Measurements from ENCODE around the gene SLC39A2.
"Not testable (repeated sequence)": the region's sequence is repeated elsewhere in the genome, so short reads cannot be mapped to it uniquely, and the experiment has no call there.

Gene SLC39A2

GRCh38 chr14:21001218-21001617, 2.1 kb downstream of the SLC39A2 start:
- TF ChIP-seq, protein P1, sequence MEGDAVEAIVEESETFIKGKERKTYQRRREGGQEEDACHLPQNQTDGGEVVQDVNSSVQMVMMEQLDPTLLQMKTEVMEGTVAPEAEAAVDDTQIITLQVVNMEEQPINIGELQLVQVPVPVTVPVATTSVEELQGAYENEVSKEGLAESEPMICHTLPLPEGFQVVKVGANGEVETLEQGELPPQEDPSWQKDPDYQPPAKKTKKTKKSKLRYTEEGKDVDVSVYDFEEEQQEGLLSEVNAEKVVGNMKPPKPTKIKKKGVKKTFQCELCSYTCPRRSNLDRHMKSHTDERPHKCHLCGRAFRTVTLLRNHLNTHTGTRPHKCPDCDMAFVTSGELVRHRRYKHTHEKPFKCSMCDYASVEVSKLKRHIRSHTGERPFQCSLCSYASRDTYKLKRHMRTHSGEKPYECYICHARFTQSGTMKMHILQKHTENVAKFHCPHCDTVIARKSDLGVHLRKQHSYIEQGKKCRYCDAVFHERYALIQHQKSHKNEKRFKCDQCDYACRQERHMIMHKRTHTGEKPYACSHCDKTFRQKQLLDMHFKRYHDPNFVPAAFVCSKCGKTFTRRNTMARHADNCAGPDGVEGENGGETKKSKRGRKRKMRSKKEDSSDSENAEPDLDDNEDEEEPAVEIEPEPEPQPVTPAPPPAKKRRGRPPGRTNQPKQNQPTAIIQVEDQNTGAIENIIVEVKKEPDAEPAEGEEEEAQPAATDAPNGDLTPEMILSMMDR (IDR thresholded peaks at IDR 0.05; ENCODE audit: insufficient read depth, low read length, poor library complexity, severe bottlenecking): no peak
- TF ChIP-seq EZH2phosphoT487 (conservative IDR thresholded peaks at IDR 0.05; ENCODE audit: low read length): no peak
- H3K36me3 ChIP-seq (ENCODE audit: low read length): no peaks in the 10 kb centered on the region
- no peak overlapping the region for H3K4me3 ChIP-seq (ENCODE audit: insufficient read depth, low read length, poor library complexity, severe bottlenecking)
- H3K27ac ChIP-seq (ENCODE audit: low read depth, low read length): no peak overlapping the region
- no peak overlapping the region for H3K9ac ChIP-seq (ENCODE audit: low read length)
- no peaks in the 10 kb centered on the region for H3K9me3 ChIP-seq (ENCODE audit: insufficient read depth, low read length)
- no peaks in the 10 kb centered on the region for H3K9me2 ChIP-seq (replicated peaks; ENCODE audit: insufficient read depth, low read length)
- H4K20me1 ChIP-seq (ENCODE audit: low read depth, low read length): no peaks in the 10 kb centered on the region
- no peak overlapping the region for H3K4me2 ChIP-seq (ENCODE audit: low read depth, low read length, poor library complexity, severe bottlenecking)
- H3K27me3 ChIP-seq (ENCODE audit: low read length): no peaks in the 10 kb centered on the region
- H2AFZ ChIP-seq (ENCODE audit: low read depth, low read length, severe bottlenecking): no peak overlapping the region
- no peaks in the 10 kb centered on the region for H3K79me2 ChIP-seq (ENCODE audit: insufficient read depth, low read length)
- H3F3A ChIP-seq (ENCODE audit: insufficient read depth): no peaks in the 10 kb centered on the region

GRCh38 chr14:21003788-21004346, 4.8 kb downstream of the SLC39A2 start:
- no peaks in the 10 kb centered on the region for H3K79me2 ChIP-seq (ENCODE audit: insufficient read depth, low read length)
- H4K20me1 ChIP-seq (ENCODE audit: low read depth, low read length): no peaks in the 10 kb centered on the region
- TF ChIP-seq, protein P1 (IDR thresholded peaks at IDR 0.05; ENCODE audit: insufficient read depth, low read length, poor library complexity, severe bottlenecking): no peak
- no peak for TF ChIP-seq EZH2phosphoT487 (conservative IDR thresholded peaks at IDR 0.05; ENCODE audit: low read length)
- H3K4me2 ChIP-seq (ENCODE audit: low read depth, low read length, poor library complexity, severe bottlenecking): no peak overlapping the region
- no peak overlapping the region for H3K27ac ChIP-seq (ENCODE audit: low read depth, low read length)
- no peaks in the 10 kb centered on the region for H3K36me3 ChIP-seq (ENCODE audit: low read length)
- H3K27me3 ChIP-seq (ENCODE audit: low read length): no peaks in the 10 kb centered on the region
- H2AFZ ChIP-seq (ENCODE audit: low read depth, low read length, severe bottlenecking): no peak overlapping the region
- no peaks in the 10 kb centered on the region for H3F3A ChIP-seq (ENCODE audit: insufficient read depth)
- no peak overlapping the region for H3K4me3 ChIP-seq (ENCODE audit: insufficient read depth, low read length, poor library complexity, severe bottlenecking)
- no peaks in the 10 kb centered on the region for H3K9me3 ChIP-seq (ENCODE audit: insufficient read depth, low read length)
- no peak overlapping the region for H3K9ac ChIP-seq (ENCODE audit: low read length)
- no peaks in the 10 kb centered on the region for H3K9me2 ChIP-seq (replicated peaks; ENCODE audit: insufficient read depth, low read length)

DNA sequence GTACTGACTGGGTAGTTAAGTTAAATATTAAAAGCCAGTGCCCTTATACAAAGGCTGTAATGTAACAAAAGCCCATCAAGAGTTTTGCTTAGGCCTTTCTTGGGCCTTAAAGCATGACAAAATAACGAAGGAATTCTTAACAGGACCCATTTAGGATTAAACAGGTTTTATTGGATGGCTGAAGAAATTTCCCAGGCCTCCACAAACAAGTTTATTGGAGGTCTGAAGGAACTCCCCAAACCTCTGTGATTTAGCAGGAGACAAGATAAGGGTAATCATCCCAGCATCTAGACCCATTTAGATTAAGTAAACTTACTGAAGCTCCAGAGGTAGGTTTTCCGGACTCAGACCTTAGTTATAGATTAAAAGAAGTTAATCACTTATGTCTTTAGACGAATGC, 10.6 kb downstream of the SLC39A2 start:
- H3K27ac ChIP-seq (ENCODE audit: low read depth, low read length); H3K27me3 ChIP-seq (ENCODE audit: low read length); H3K36me3 ChIP-seq (ENCODE audit: low read length); H3K9me2 ChIP-seq (replicated peaks; ENCODE audit: insufficient read depth, low read length); H3K79me2 ChIP-seq (ENCODE audit: insufficient read depth, low read length); H2AFZ ChIP-seq (ENCODE audit: low read depth, low read length, severe bottlenecking); H4K20me1 ChIP-seq (ENCODE audit: low read depth, low read length); H3K9ac ChIP-seq (ENCODE audit: low read length); H3F3A ChIP-seq (ENCODE audit: insufficient read depth); H3K4me3 ChIP-seq (ENCODE audit: insufficient read depth, low read length, poor library complexity, severe bottlenecking); H3K9me3 ChIP-seq (ENCODE audit: insufficient read depth, low read length); H3K4me2 ChIP-seq (ENCODE audit: low read depth, low read length, poor library complexity, severe bottlenecking): not testable (repeated sequence)

DNA sequence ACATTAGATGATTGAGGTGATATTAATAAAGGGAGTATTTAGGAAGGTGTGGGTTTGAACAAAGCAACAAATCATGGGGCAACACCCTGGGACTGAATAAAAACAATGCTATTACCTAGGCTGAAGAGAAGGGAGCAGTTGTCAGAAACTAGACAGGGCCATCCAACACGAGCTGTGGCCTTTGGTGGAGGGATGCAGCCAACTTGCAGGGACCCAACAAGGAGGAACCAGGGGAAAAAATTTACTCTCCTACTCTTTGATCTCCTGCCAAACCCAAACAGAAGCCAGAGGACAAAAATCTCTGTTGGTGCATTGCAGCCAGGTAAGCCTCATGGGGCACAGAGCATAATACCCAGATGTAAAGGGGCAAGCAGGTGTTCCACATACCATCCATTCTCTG, 12.0 kb downstream of the SLC39A2 start:
- Histone ChIP-seq H3K4me3 (ENCODE audit: insufficient read depth, low read length, poor library complexity, severe bottlenecking) (no peak overlapping the region), H3K9me2 (replicated peaks; ENCODE audit: insufficient read depth, low read length) (no peaks in the 10 kb centered on the region), H3K9me3 (ENCODE audit: insufficient read depth, low read length) (no peaks in the 10 kb centered on the region), H3K4me2 (ENCODE audit: low read depth, low read length, poor library complexity, severe bottlenecking) (no peak overlapping the region), H3F3A (ENCODE audit: insufficient read depth) (no peaks in the 10 kb centered on the region), H4K20me1 (ENCODE audit: low read depth, low read length) (no peaks in the 10 kb centered on the region), H3K9ac (ENCODE audit: low read length) (no peak overlapping the region), H3K27ac (ENCODE audit: low read depth, low read length) (no peak overlapping the region), H3K79me2 (ENCODE audit: insufficient read depth, low read length) (no peaks in the 10 kb centered on the region), H2AFZ (ENCODE audit: low read depth, low read length, severe bottlenecking) (no peak overlapping the region), H3K27me3 (ENCODE audit: low read length) (no peaks in the 10 kb centered on the region), H3K36me3 (ENCODE audit: low read length) (no peaks in the 10 kb centered on the region)
- TF ChIP-seq EZH2phosphoT487 (conservative IDR thresholded peaks at IDR 0.05; ENCODE audit: low read length): no peak
- TF ChIP-seq, protein P1 (IDR thresholded peaks at IDR 0.05; ENCODE audit: insufficient read depth, low read length, poor library complexity, severe bottlenecking): no peak
